ENCODE results near the gene FADS2. TPM values are rescaled to one million over a fixed set of nuclear protein-coding genes. Genes with fewer than 3 reads are reported as not detected.

The FADS2 gene
- total and polyA plus RNA-seq, 9 of the 15 experiments (the other 6 are each of a cell fraction or from before 2014, with no cell fraction given), result 2.9 to 42.8 (median 16.2) TPM

- TF ChIP-seq DIDO1 (tag; IDR thresholded peaks at IDR 0.05; ENCODE audit: low read depth), result no peak
- TF ChIP-seq CGGBP1 (CRISPR knock-in tag; IDR thresholded peaks at IDR 0.05), result no peak
- TF ChIP-seq E2F4 (CRISPR knock-in tag; IDR thresholded peaks at IDR 0.05; ENCODE audit: low read depth), result no peak
- TF ChIP-seq ZNF592 (IDR thresholded peaks at IDR 0.05), result 0 out of 2 replicates have a peak, but pooled peaks have one; percentile 40
- TF ChIP-seq SFPQ (IDR thresholded peaks at IDR 0.05; ENCODE audit: low read depth, low read length), result no peak
- TF ChIP-seq NFRKB (IDR thresholded peaks at IDR 0.05; ENCODE audit: low read depth), result no peak
- TF ChIP-seq NFE2 (IDR thresholded peaks at IDR 0.05; ENCODE audit: low read depth), result peak; percentile 64; the same call in 1 of the 2 replicates
- TF ChIP-seq E2F1 (CRISPR knock-in tag; IDR thresholded peaks at IDR 0.05), result no peak
- TF ChIP-seq RB1 (IDR thresholded peaks at IDR 0.05; ENCODE audit: low read depth), result no peak
- TF ChIP-seq SAFB2 (IDR thresholded peaks at IDR 0.05; ENCODE audit: borderline replicate concordance, low read depth, low read length, severe bottlenecking), result no peak
- no peak for TF ChIP-seq PRMT5 (CRISPR knock-in tag; IDR thresholded peaks at IDR 0.05)
- TF ChIP-seq POLR3A (IDR thresholded peaks at IDR 0.05; ENCODE audit: borderline replicate concordance, extremely low read depth, insufficient read depth, insufficient read length), result no peak
- TF ChIP-seq CEBPZ (IDR thresholded peaks at IDR 0.05; ENCODE audit: borderline replicate concordance, low read depth, low read length), result no peak
- no peak for TF ChIP-seq LARP7 (IDR thresholded peaks at IDR 0.05)
- TF ChIP-seq GTF2E2 (tag; IDR thresholded peaks at IDR 0.05), result no peak
These were observed 65.9 kb downstream of the FADS2 start (continued) for GRCh38 chr11:61893981-61894380.
